Measurements from ENCODE around the gene ASPHD1.
A peak's percentile ranks its signal among the peaks of the same experiment; 100 is the strongest.

GRCh38 chr16:29852654-29853053, 47.6 kb upstream of the ASPHD1 start:
- TF ChIP-seq CTCF (IDR thresholded peaks at IDR 0.05 in 8 of 11, conservative IDR thresholded peaks at IDR 0.05 in 3 of 11) (no peak), POLR2AphosphoS5 (IDR thresholded peaks at IDR 0.05) (peak in 1 of 3 donors; percentile 83), POLR2A (IDR thresholded peaks at IDR 0.05) (peak in 1 of 3 donors; percentile 28)

All from spleen (tissue), 7 donors.